ENCODE measurements around the gene AP1S3.

The AP1S3 gene

DNA sequence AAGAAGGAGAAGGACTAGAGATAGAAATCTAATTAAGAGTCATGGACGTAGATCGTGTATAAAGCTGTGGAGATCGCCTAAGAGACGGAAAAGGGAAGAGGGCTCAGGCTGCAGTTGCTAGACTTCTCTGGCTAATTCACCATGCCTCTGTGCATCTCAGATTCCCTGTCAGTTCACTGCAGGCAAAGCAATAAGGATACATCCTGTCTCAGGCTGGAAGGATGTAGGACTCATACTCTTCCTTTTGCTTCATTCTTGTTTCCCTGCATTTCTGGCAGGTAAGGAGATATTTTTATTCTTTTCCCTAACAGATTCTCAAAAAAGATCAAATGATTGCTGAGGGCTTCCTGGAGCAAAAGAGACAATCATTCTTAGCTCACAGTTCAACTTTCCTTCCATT is 112.5 kb downstream of the AP1S3 start:
- DNase-seq (ENCODE audit: low read depth): no peak

- DNase-seq (ENCODE audit: low read depth): no peak
Observed at GRCh38 chr2:223723954-223724411, 113.4 kb downstream of the AP1S3 start.

GRCh38 chr2:223722226-223722625 is 115.2 kb downstream of the AP1S3 start:
- no peak for DNase-seq (ENCODE audit: low read depth)

- no peak for DNase-seq (ENCODE audit: low read depth)
Observed at GRCh38 chr2:223721746-223722145, 115.6 kb downstream of the AP1S3 start.

GRCh38 chr2:223720367-223720766 is 117.0 kb downstream of the AP1S3 start:
- no peak for DNase-seq (ENCODE audit: low read depth)

DNA sequence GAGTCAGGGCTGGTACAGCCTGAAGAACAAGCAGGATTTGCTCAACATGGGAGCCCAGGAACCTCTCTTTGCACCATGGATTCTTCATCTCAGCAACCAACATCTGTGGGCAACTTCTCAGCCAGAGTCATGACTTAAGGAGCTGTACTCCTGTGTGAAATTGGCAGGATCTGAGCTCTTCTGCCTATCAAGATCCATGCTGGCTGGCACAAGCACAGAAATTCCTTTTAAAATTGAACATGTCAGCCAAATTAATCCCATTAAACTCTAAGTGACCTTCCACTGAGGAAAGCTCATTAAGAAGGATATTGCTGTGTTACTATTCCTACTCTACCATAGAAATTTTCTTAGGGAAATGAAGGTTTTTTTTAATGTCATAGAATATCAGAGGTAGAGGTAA is 124.7 kb downstream of the AP1S3 start:
- DNase-seq (ENCODE audit: low read depth): no peak

GRCh38 chr2:223711596-223712326 is 125.6 kb downstream of the AP1S3 start:
- no peak for DNase-seq (ENCODE audit: low read depth)
